Endothelial cell of umbilical vein (primary cell): ENCODE measurements around the gene ADSL. TPM values are rescaled to one million over a fixed set of nuclear protein-coding genes. Genes with fewer than 3 reads are reported as not detected.

Experiments used
- BruUV-seq: library from RNA; stranded (reverse); fragments of 400-500 nt; replicated peaks from 2 replicates; lab custom pipeline; 2021; lab: Mats Ljungman, UMichigan
- CTCF ChIA-PET: fragments of 300-600, 350-600 bp; sonication (Branson Sonifier 250); formaldehyde crosslinking; loops from one replicate; lab custom pipeline; 2021; ENCODE audit warnings: antibody characterized with exemption, inconsistent platforms; lab: Charles Lee
- POLR2A ChIA-PET: fragments of 300-600, 350-600 bp; sonication (Branson Sonifier 250); formaldehyde crosslinking; loops from one replicate; lab custom pipeline; 2021; ENCODE audit warnings: antibody characterized with exemption, inconsistent platforms; lab: Charles Lee
- DNase-seq: peaks from one replicate; pipeline ENCODE4 v3.0.0-alpha.2; 2011; ENCODE audit warnings: low read depth, low spot score
- FAIRE-seq: peaks from 2 replicates; lab custom pipeline; 2011; peaks lifted over from hg19 to GRCh38; lab: Jason Lieb, UNC
- H2AFZ ChIP-seq: 2 replicates; pipeline ENCODE4 v1.6.0; 2012; ENCODE audit warnings: low read depth, low read length, control low read depth, inconsistent platforms
- H3K27ac ChIP-seq: 2 replicates; pipeline ENCODE4 v1.5.1; 2011; ENCODE audit warnings: low read depth, mild to moderate bottlenecking, control low read depth, low read length, moderate library complexity; ENCODE audit not compliant: insufficient read depth
- H3K27me3 ChIP-seq, 2 experiments: 2 replicates each; pipeline versions ENCODE4 v1.6.0 to v1.6.1; 2011; ENCODE audit warnings: low read length in 2 of 2, mixed read lengths in 1 of 2; ENCODE audit not compliant: control insufficient read depth in 2 of 2, insufficient read depth in 2 of 2
- H3K36me3 ChIP-seq, 2 experiments: 2 replicates in 1 of 2; 3 replicates in 1 of 2; pipeline ENCODE4 v1.5.1; 2011; ENCODE audit warnings: low read length in 2 of 2, mild to moderate bottlenecking in 1 of 2, moderate library complexity in 1 of 2; ENCODE audit not compliant: control insufficient read depth in 2 of 2, insufficient read depth in 2 of 2; ENCODE audit errors: extremely low read depth in 1 of 2
- H3K4me1 ChIP-seq: 3 replicates; pipeline ENCODE4 v1.5.1; 2011; ENCODE audit warnings: mild to moderate bottlenecking, low read length; ENCODE audit not compliant: control insufficient read depth, insufficient read depth; ENCODE audit errors: extremely low read depth
- H3K4me2 ChIP-seq: 2 replicates; pipeline ENCODE4 v1.6.1; 2011; ENCODE audit warnings: low read length, control low read depth, mixed read lengths; ENCODE audit not compliant: insufficient read depth
- H3K4me3 ChIP-seq, 3 experiments: fragments of 200-600 bp in 1 of 3; sonication (generic), shearing (Covaris generic) in 1 of 3; replicated peaks in 1 of 3; 2 replicates each; pipeline ENCODE4 v1.5.1; 2011 to 2016; ENCODE audit warnings: control low read depth in 3 of 3, low read length in 3 of 3, mild to moderate bottlenecking in 2 of 3, inconsistent platforms in 1 of 3, low read depth in 1 of 3, moderate library complexity in 1 of 3; ENCODE audit not compliant: insufficient read depth in 1 of 3
- H3K79me2 ChIP-seq: 2 replicates; pipeline ENCODE4 v1.6.0; 2012; ENCODE audit warnings: low read length, inconsistent platforms; ENCODE audit not compliant: control insufficient read depth, insufficient read depth
- H3K9ac ChIP-seq: replicated peaks from 2 replicates; pipeline ENCODE3; 2011; ENCODE audit warnings: low read length, control low read depth; ENCODE audit not compliant: insufficient read depth; ENCODE audit errors: extremely low read depth
- H3K9me1 ChIP-seq: replicated peaks from 3 replicates; pipeline ENCODE4 v1.6.0; 2011; ENCODE audit warnings: mild to moderate bottlenecking, low read length; ENCODE audit not compliant: control insufficient read depth, insufficient read depth; ENCODE audit errors: extremely low read depth
- H3K9me3 ChIP-seq: replicated peaks from 2 replicates; pipeline ENCODE4 v1.5.1; 2012; ENCODE audit warnings: low read length, inconsistent platforms; ENCODE audit not compliant: control insufficient read depth, insufficient read depth
- H4K20me1 ChIP-seq: replicated peaks from 2 replicates; pipeline ENCODE3; 2011; ENCODE audit warnings: mild to moderate bottlenecking, low read length; ENCODE audit not compliant: control insufficient read depth, insufficient read depth; ENCODE audit errors: extremely low read depth
- EZH2 ChIP-seq: IDR thresholded peaks from 2 replicates; pipeline ENCODE4 v1.6.1; 2012; ENCODE audit warnings: borderline replicate concordance, low read depth, mild to moderate bottlenecking, moderate library complexity, low read length, inconsistent platforms; ENCODE audit not compliant: severe bottlenecking
- FOS ChIP-seq: IDR thresholded peaks from 2 replicates; pipeline ENCODE4 v1.6.1; 2011; ENCODE audit warnings: mild to moderate bottlenecking, low read length, moderate library complexity, borderline replicate concordance; ENCODE audit not compliant: insufficient read depth
- dilution Hi-C: fragments of 300-500 bp; cut with MboI; formaldehyde crosslinking; loops from one replicate; pipeline ENCODE4 v1.15.0; 2019; ENCODE audit warnings: low sequenced_read_pairs; ENCODE audit not compliant: extremely low pct_ligation_motif_present
- intact Hi-C: fragments of 100-400 bp; cut with micrococcal nuclease; formaldehyde crosslinking; loops from one replicate; pipeline ENCODE4 v1.10.0; 2022
- polyA plus RNA-seq, 4 experiments: library from polyadenylated mRNA; depleted of rRNA in 3 of 4; stranded (reverse) in 3 of 4; unstranded in 1 of 4; fragments of >200 nt; gene quantifications; 2 replicates each; pipeline versions ENCODE4 v1.2.1 to v1.2.3, GENCODE V29; 2011 to 2012; ENCODE audit warnings: missing spikeins in 1 of 4
- total RNA-seq: library from RNA; stranded (reverse); gene quantifications from 2 replicates; pipeline ENCODE4 v1.2.3, GENCODE V29; 2021
- TF ChIP-seq, protein P1 (sequence below), 2 donors: IDR thresholded peaks; 1 replicate in 1 of 2; 2 replicates in 1 of 2; pipeline ENCODE4 v1.5.1; 2011; ENCODE audit warnings: low read length in 2 of 2, mild to moderate bottlenecking in 2 of 2, moderate library complexity in 2 of 2, control low read depth in 1 of 2, inconsistent platforms in 1 of 2, low read depth in 1 of 2; ENCODE audit not compliant: insufficient read depth in 1 of 2; ENCODE audit errors: extremely low read depth in 1 of 2

The ADSL gene
- total and polyA plus RNA-seq, 2 donors (not counting 3 experiments of a cell fraction or from before 2014, with no cell fraction given), result 103 to 141 TPM

DNA sequence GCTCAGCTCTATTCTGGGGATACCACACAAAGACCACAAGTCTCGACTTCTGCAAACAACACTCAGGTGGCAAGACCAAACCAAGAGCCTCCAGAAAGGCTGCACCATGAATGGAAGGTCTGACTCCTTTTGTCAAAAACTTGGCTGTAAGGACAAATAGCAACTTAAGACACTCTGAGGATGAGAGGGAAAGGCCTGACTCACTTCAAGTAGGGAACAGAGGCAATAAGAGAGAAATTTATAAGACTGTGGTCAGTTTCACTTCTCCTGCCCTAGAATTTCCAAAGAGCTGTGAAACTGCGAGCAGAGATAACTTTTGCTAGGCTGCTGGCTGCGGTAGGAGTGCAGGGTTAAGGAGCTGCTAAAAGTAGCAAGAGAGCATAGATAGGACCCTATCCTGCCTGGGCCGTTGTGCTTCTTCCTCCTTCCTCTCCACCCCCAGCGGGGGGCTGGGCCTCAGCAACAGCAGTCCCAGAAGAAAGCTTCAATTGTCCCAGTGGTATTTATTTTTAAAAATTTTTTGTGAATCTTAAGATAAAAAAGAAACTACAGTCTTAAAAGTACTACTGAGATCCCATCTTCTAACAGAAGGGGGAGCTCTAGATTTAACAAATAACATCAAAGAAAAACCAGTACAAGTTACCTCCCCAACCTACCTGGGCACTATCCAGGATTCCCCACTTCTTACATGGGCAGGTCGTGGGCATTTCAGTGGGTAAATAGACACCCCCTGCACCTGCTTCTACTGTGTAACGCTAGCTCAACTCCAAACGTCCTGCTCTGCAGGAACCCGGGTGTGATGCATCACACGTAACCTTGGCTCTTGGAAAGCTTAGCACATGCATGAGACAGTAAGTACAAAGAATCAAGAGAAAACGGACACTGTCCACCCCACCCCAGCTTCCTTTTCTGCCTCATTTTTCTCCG lies 90.5 kb downstream of the ADSL start:
- Histone ChIP-seq H3K9ac (no peak overlapping the region), H3K4me2 (no peak overlapping the region), H3K9me3 (no peaks in the 10 kb centered on the region), H3K27me3 (no peaks in the 10 kb centered on the region), H2AFZ (no peak overlapping the region), H3K27ac (no peak overlapping the region), H3K4me3 (no peak overlapping the region), H3K79me2 (peaks cover 6% of the 10 kb centered on the region), H3K36me3 (peaks cover 0 to 3% of the 10 kb centered on the region in 2 experiments), H4K20me1 (no peaks in the 10 kb centered on the region), H3K4me1 (peaks cover 2% of the 10 kb centered on the region), H3K9me1 (no peaks in the 10 kb centered on the region)
- peak; percentile 70 for DNase-seq
- dilution Hi-C loops (no loop called here), intact Hi-C loops (loop anchor here (1.0 kb wide), 2 partner anchors 51 to 210 kb away; no protein-coding TSS in a partner anchor)
- FAIRE-seq, result peak; percentile 58
- TF ChIP-seq, protein P1, sequence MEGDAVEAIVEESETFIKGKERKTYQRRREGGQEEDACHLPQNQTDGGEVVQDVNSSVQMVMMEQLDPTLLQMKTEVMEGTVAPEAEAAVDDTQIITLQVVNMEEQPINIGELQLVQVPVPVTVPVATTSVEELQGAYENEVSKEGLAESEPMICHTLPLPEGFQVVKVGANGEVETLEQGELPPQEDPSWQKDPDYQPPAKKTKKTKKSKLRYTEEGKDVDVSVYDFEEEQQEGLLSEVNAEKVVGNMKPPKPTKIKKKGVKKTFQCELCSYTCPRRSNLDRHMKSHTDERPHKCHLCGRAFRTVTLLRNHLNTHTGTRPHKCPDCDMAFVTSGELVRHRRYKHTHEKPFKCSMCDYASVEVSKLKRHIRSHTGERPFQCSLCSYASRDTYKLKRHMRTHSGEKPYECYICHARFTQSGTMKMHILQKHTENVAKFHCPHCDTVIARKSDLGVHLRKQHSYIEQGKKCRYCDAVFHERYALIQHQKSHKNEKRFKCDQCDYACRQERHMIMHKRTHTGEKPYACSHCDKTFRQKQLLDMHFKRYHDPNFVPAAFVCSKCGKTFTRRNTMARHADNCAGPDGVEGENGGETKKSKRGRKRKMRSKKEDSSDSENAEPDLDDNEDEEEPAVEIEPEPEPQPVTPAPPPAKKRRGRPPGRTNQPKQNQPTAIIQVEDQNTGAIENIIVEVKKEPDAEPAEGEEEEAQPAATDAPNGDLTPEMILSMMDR (IDR thresholded peaks at IDR 0.05; ENCODE audit: extremely low read depth in 1 of 2, insufficient read depth in 1 of 2, low read depth in 1 of 2, low read length in 2 of 2), result peak in 1 of 2 donors; percentile 52
- no peak for TF ChIP-seq FOS
- TF ChIP-seq EZH2, result no peak
- ChIA-PET POLR2A (interaction anchor here (0.5 to 1.1 kb wide), 2 partner anchors 200 to 370 kb away, joined by 3 to 4 read pairs; partner anchors contain the start of gene MRTFA), CTCF (interaction anchor here (0.6 to 4.9 kb wide), 45 partner anchors 9 to 463 kb away, joined by 3 to 111 read pairs (median 6); partner anchors contain the start of gene MRTFA)
- BruUV-seq, result no TSS peak

Other genes with a start within 250 kb of the ADSL start
- gene TNRC6B, start 168.6 kb upstream of the ADSL start, total RNA-seq, result 33.3 and 37.2 TPM in 2 replicates
- gene TNRC6B, start 168.6 kb upstream of the ADSL start, polyA plus RNA-seq, result 8.5 and 10.6 TPM in 2 replicates
- gene SGSM3, start 24.1 kb downstream of the ADSL start, total RNA-seq, result 76.4 and 78.6 TPM in 2 replicates
- 92.1 and 112 TPM in 2 replicates for gene SGSM3, start 24.1 kb downstream of the ADSL start, polyA plus RNA-seq